Testis (tissue), 2 donors: ENCODE results near the gene ADAMTSL5.

Experiments used
- POLR2A ChIP-seq: fragments of 450-650 bp; IDR thresholded peaks from one replicate; pipeline ENCODE4 v1.6.1; 2017; ENCODE audit warnings: antibody characterized with exemption, mild to moderate bottlenecking, moderate library complexity
- TF ChIP-seq, protein P1 (sequence below), 3 experiments: fragments of 450-650 bp in 2 of 3; fragments of 200-600 bp in 1 of 3; sonication (generic) in 1 of 3; IDR thresholded peaks; one replicate each; pipeline ENCODE4 v1.5.1; 2016 to 2019; ENCODE audit warnings: antibody characterized with exemption in 3 of 3, mild to moderate bottlenecking in 2 of 3, moderate library complexity in 1 of 3

DNA sequence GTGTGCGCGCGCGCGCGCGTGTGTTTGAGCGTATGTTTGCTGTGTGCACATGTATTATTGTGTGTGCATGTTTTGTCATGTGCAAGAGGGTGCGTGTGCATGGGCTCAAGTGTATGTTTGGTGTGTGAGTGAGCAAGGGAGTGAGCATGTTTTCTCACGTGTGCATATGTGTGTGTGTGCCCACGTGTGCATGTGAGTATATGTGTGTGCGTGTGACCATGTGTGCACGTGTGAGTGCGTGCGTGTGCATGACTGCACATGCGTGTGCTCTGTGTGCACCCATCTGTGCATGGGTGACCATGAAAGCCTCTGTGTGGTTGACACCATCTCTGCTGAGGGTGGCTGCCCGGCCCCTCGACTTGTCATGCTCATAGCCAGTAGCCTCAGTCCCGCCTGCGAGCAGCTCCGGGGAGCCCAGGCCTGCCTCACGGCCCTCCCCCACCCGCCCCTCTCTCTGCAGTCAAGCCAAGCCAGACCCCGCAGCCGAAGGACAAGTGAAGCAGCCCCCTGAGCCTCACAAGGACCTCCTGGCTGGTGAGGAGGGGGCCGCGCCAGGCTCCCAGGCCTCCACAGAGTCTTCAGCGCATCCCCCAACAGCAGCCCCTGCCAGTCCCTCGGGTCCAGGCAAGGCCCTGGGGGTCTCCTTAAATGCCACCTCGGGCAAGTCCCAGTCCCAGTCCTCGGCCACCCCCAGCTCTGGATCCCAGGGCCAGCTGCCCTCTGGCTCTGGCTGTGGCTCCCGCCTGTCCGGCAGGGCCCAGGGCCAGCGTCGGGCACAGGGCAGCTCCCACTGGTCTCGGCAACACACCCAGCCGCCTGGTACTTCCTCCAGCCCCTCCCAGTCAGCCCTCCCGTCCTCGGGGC, 15.9 kb downstream of the ADAMTSL5 start:
- no peak for TF ChIP-seq POLR2A
- TF ChIP-seq, protein P1, sequence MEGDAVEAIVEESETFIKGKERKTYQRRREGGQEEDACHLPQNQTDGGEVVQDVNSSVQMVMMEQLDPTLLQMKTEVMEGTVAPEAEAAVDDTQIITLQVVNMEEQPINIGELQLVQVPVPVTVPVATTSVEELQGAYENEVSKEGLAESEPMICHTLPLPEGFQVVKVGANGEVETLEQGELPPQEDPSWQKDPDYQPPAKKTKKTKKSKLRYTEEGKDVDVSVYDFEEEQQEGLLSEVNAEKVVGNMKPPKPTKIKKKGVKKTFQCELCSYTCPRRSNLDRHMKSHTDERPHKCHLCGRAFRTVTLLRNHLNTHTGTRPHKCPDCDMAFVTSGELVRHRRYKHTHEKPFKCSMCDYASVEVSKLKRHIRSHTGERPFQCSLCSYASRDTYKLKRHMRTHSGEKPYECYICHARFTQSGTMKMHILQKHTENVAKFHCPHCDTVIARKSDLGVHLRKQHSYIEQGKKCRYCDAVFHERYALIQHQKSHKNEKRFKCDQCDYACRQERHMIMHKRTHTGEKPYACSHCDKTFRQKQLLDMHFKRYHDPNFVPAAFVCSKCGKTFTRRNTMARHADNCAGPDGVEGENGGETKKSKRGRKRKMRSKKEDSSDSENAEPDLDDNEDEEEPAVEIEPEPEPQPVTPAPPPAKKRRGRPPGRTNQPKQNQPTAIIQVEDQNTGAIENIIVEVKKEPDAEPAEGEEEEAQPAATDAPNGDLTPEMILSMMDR (IDR thresholded peaks at IDR 0.05), result no peak
